WTC11 (cell line): Measurements from ENCODE around the gene AKAP1. TPM values are rescaled to one million over a fixed set of nuclear protein-coding genes. Genes with fewer than 3 reads are reported as not detected.

Experiments used
- ATAC-seq: fragments of 200-7000 bp; cut with Tn5 transposase; 2 replicates; pipeline ENCODE4 v1.10.0; 2021; ENCODE audit warnings: mild to moderate bottlenecking, moderate library complexity
- CTCF ChIA-PET: fragments of 300-600 bp; sonication (Branson Sonifier 250); formaldehyde crosslinking; loops from one replicate; lab custom pipeline; 2021; ENCODE audit warnings: antibody characterized with exemption; lab: Charles Lee
- POLR2A ChIA-PET: fragments of 350-600 bp; sonication (Branson Sonifier 250); formaldehyde crosslinking; loops from one replicate; lab custom pipeline; 2021; ENCODE audit warnings: antibody characterized with exemption; lab: Charles Lee
- DNase-seq: peaks from one replicate; pipeline ENCODE4 v3.0.0; 2021; ENCODE audit warnings: low spot score
- H3K27ac Mint-ChIP-seq: 2 replicates; pipeline ENCODE4 v1.8.0; 2021; ENCODE audit warnings: mixed read lengths
- H3K27me3 Mint-ChIP-seq: 2 replicates; pipeline ENCODE4 v1.8.0; 2021; ENCODE audit warnings: low read depth, mild to moderate bottlenecking, moderate library complexity, mixed read lengths
- H3K36me3 Mint-ChIP-seq: 2 replicates; pipeline ENCODE4 v1.8.0; 2021; ENCODE audit warnings: mixed read lengths
- H3K4me1 Mint-ChIP-seq: 2 replicates; pipeline ENCODE4 v1.8.0; 2022; ENCODE audit warnings: mixed read lengths
- H3K4me3 Mint-ChIP-seq: 2 replicates; pipeline ENCODE4 v1.8.0; 2021; ENCODE audit warnings: mild to moderate bottlenecking, moderate library complexity, mixed read lengths
- H3K9me3 Mint-ChIP-seq: 2 replicates; pipeline ENCODE4 v1.8.0; 2021; ENCODE audit warnings: mixed read lengths
- ATF1 ChIP-seq: sonication (generic); formaldehyde crosslinking; IDR thresholded peaks from 2 replicates; pipeline ENCODE4 v1.8.1; 2023; ENCODE audit warnings: mild to moderate bottlenecking, moderate library complexity, missing genetic modification reagents
- CBFB ChIP-seq: sonication (generic); formaldehyde crosslinking; IDR thresholded peaks from 2 replicates; pipeline ENCODE4 v1.8.1; 2022; ENCODE audit warnings: mild to moderate bottlenecking, low read depth, missing genetic modification reagents
- MLX ChIP-seq: sonication (generic); formaldehyde crosslinking; IDR thresholded peaks from 2 replicates; pipeline ENCODE4 v1.8.1; 2023; ENCODE audit warnings: mild to moderate bottlenecking, missing genetic modification reagents, moderate library complexity
- total RNA-seq: library from RNA; stranded (reverse); gene quantifications from 3 replicates; pipeline ENCODE4 v1.2.3, GENCODE V29; 2021

AKAP1 gene
- total RNA-seq, 1 experiment from 2014 or later = 74.5 TPM

GRCh38 chr17:57170866-57171265 is 85.8 kb downstream of the AKAP1 start:
- TF ChIP-seq ATF1 (CRISPR knock-in tag) (no peak), MLX (no peak), CBFB (CRISPR knock-in tag) (no peak)
- Mint-ChIP-seq H3K4me3 (no peak overlapping the region), H3K9me3 (peaks cover 9% of the 10 kb centered on the region; the same call in 1 of the 2 replicates), H3K27ac (no peak overlapping the region), H3K27me3 (no peaks in the 10 kb centered on the region), H3K36me3 (no peaks in the 10 kb centered on the region), H3K4me1 (peaks cover 26% of the 10 kb centered on the region)
- no peak for DNase-seq
- POLR2A ChIA-PET = no interaction called here
- no peak for ATAC-seq
- CTCF ChIA-PET = no interaction called here

Other genes with a start within 250 kb of the AKAP1 start
- gene TRIM25, start 171.2 kb upstream of the AKAP1 start, total RNA-seq = 36.6 to 49.0 TPM (median 38.9 TPM) in 3 replicates
- gene COIL, start 124.2 kb upstream of the AKAP1 start, total RNA-seq = 22.6 to 23.5 TPM (median 23.4 TPM) in 3 replicates
- 41.3 to 49.3 TPM (median 43.1 TPM) in 3 replicates for gene SCPEP1, start 107.1 kb upstream of the AKAP1 start, total RNA-seq
- 79.9 to 87.0 TPM (median 82.1 TPM) in 3 replicates for gene MSI2, start 171.3 kb downstream of the AKAP1 start, total RNA-seq